Measurements from ENCODE around the gene CACYBP.
A peak's percentile ranks its signal among the peaks of the same experiment; 100 is the strongest.

Gene CACYBP

DNA sequence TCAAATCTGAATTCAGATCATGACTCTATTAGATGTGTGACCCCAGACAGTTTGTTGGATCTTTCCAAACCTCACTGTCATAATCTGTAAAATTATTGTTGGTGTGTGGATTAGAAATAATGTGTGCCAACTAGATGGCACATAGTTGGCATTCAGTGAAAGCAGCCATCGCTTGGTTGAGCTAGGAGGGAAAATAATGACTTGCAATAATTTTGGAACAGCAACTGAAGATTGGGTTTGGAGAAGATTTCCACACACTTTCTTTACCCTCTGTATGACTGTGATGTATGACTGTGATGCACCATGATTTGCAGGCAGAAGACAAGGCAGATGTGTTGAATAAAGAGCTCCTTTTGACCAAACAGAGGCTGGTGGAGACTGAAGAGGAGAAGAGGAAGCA, 24.0 kb upstream of the CACYBP start:
- DNase-seq = no peak

DNA sequence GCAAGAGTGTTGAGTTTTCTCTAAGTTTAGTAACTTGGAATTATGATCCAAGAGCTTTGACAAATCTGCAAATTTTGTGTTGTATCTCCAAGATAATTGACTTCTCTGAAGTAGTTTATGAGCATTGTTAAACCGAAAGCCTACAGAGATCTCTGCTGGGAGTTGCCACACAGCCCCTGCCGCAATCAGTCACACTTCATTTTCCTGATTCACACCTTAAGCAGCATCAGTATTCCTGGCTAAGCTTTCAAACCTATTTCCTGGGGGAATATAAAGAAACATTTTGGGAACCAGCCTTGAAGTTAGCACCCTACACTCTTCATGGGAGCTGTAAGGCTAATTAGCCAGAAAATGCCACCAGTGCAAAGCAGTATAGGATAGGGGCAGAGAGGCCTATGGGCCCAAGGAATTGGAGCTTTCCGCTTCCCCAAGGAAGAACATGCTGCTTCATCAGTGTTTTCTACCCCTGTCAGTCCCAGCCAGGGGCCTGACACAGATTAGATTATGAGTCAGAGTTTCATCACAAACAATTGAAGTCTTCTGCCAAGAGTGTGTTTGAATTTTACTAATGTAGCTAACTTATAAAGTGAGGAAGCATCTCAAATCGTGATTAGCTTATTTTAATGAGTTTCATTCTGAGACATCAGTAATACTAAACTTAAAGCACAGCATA, 23.2 kb upstream of the CACYBP start:
- DNase-seq = no peak

DNA sequence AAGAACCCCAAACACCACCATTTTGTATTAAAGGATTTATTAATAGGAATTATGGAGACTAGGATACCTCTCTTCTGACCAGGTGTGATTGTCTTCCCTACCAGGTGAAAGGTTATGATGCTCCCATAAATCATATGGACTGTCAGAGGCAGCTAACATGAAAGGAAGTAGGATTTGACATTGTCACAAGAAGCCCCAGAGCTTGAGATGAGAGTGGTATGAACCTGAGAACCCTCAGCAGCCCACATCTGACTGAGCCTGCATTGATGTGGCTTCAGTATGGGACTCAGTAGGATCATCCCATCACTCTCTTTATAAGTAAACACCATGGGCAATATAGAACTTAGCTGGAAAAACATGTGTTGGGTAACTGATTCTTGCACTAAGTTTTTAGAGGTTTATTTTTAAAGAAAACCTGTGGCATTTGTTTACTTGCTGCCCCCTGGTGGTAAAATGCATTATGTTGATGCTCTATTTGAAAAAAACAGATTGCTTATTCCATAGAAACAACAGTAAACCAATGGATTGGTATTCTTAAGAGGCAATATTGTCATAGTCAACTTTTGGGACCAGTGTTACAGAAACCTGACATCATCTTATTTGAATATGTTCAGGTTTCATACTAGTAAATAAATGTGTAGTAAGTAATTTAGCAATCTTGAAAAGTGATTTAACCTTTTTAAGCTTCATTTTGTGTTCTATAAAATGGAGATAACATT, 16.6 kb upstream of the CACYBP start:
- no peak for DNase-seq

DNA sequence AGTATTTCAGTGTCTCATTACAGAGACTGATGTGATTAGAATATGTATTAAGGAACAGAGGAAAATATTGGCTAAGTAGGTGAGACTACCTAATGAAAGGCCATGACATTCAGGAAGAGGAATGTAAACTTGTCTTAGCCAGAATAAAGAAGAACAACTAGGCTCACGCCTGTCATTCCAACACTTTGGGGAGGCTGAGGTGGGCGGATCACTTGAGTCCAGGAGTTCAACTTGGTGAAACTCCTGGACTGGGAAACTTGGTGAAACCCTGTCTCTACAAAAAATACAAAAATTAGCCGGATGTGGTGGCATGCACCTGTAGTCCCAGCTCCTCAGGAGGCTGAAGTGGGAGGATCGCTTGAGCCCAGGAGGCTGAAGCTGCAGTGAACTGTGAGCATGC, 14.8 kb upstream of the CACYBP start:
- DNase-seq = no peak

DNA sequence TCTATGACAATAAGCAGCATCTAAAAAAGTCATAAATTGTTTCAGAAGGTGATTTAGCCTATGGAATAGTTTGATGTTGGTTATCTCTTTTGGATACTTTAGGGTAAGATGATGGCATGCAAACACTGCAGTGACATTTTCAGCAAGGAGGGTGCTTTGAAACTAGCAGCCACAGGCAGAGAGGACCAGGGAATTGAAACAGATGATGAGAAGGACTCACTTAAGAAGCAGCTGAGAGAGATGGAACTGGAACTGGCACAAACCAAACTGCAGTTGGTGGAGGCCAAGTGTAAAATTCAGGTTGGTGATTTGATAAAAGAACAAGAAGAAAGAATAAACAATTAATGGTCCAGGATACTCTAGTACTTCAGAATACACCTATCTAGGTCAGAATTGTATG, 11.2 kb upstream of the CACYBP start:
- DNase-seq = no peak

DNA sequence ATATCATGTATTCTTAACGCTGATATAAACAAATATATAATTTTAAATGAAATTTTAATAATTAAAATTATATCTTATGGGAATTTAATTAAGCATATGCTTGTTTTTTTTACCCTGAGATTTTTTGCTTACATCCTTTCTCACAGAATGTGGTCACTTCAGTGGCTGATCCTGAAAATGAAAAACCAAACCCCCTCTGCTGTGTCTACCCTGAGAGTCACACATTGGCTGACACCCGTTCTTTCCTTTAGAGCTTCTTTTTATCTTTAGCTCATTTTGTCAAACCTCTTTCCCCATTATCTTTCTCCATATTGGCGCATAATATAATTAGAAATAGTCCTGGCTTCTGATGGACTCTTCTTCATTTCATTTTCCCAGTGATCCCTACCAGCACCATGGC, 10.8 kb upstream of the CACYBP start:
- no peak for DNase-seq

DNA sequence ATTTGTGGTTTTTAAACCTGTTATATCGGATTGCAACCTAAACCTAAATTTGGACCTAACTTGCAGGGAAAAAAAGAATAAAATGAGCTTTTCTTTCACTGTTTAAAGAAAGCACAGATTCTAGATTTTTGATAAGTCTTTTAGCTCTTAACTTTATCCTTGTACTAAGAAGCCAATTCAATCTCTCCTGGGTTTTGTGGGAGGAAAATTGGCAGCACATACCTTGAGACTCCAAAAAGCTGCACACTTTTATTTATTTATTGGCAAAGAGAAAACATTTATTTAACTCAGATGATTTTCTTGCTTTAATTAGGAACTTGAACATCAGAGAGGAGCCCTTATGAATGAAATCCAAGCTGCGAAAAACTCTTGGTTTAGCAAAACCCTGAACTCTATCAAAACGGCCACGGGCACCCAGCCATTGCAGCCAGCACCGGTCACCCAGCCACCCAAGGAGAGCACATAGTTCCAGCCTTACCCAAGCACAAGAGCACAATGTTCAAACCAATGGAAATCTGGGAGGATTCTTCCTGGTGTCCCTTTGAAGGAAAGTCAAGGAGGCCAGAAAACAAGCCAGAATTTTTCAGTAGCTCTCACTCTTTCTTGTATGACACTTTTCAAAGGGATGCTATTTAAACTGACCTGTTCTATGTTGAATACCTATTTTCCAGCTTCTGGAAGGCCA, 10.1 kb upstream of the CACYBP start:
- DNase-seq = no peak

DNA sequence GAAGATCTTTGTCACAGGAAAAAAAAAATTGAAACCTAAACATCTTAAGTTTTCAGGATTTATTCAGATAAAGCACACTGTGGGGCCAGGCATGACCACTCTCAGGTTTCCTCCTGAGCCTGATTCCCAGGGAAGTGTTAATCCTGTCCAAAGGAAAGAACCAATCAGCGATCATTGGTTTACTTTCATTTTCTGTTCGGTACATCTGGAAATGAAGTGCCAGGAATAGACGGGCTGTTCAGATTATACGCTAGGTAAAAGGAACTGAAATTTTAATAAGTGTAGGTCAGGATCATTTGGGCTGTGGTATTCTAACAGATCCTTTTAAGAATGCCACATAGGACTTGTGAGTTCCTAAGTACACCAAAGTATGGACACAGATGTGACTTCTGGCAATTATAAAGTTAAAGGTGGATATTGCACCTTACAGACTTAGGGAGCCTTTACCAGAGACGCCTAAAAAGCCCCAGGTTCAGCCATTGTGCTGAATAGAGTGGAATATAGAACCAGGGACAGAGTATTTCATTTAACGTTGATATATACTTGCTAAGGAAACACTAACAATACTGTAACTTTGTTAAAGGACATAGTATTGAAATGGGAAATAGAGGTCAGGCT, 9.3 kb upstream of the CACYBP start:
- no peak for DNase-seq

DNA sequence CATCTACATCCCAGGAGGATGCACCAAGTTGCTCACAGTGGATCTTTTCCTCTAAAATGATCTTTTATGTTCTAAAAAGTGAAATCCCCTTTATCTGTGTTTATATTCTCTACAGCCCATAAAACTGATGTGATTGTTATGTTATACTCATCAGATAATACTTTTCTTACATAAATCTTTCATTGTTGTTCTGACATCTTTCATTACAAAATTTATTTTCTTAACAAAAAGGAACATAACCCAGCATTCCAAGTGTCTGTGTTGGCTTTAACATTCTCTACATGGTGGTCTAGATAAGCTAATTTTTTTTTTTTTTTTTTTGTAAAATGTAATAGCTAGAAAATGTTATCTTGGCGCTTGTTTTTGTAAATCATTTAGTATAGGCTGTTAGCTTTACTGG, 8.3 kb upstream of the CACYBP start:
- DNase-seq = no peak

DNA sequence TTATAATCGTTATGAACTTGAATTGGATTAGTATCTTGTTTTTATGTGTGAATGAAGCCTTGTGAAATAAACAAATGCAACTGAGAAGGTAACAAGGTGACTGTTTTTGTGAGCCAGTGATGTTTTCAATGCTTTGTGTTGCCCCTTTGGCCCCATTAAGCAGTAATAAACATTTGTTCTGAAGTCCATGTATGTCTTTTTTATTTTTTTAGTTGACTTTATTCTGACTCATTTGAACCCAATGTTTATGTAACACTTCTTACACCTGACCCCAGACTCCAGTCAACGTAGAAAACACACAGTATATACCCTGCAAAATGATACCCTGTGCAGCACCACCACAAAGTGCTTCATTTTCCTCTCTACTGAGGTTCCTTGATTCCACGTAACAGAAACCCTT, 4.6 kb upstream of the CACYBP start:
- DNase-seq = no peak

DNA sequence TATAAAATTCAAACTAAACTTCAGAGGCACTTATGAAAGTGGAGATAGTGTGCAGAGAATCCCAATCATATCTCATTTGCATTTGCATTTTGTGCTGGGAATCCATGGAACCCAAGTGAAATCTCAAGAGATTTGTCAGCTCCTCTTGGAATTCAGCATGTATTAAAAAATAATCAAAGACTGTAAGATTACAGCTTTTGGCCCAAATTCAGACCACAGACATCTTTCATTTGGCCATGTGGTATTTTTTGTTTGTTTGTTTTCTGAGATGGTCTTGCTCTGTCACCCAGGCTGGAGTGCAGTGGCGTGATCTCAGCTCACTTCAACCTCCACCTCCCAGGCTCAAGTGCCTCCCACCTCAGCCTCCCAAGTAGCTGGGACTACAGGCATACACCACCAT, 3.8 kb upstream of the CACYBP start:
- no peak for DNase-seq

DNA sequence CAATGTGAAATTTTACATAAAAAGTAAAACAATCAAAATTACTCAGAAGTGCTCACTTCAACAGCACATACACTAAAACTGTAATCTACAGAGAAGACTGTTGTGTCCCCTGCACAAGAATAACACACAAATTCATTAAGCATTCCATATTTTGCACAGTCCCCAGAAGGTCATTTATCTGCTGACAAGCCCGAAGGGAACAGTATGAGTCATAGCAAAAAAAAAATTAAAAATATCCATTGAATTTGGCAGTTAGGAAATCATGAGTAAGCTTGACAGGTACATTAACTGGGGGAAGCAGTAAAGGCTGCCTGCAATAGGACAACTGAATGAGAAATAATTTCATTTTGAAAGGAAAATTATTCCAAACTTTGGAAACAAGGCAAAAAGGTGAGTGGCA, 3.3 kb upstream of the CACYBP start:
- no peak for DNase-seq

DNA sequence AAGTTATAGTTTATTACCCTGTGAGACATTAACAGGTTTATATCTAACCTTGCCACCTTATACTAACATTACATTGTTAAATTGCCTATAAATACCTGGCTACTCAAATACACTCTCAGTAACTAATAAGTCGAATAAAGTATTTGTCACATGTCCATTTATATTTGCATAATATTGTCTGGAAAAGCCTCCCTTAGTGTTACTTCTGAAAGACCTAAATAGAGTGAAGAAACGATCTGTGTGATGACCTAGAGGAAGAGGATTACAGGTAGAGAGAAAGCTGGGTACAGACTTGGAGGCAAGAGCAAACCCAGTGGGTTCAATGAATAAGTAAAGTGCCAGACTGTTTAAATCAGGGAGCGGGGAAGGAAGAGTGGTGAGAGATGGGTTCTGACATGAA, 2.7 kb upstream of the CACYBP start:
- no peak for DNase-seq

DNA sequence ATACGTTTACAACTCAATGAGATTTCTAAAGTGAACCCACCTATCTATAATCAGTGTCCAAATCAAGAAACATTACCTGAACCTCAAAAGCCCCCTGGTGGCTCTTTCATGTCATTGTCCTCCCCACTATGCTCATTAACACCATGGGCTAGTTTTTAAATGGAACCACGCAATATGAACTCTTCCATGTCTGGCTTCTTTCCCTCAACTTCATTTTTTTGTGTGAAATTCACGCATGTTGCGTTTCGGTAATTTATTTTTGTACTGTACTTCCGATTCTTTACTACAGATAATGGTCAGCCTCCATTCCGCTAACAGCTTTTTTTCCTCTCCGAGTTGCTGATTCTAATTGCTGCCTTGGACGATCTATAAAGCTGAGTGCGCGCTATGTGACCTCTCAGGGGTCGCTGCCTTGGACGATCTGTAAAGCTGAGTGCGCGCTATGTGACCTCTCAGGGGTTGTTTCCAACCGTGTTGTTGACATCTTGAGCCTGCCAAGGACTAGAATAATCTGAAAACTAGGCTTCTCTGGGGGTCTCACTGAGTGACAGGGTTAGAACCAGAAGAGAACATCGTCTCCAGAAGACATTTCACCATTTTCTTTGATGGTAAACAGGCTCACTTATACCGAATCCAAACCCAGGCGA, 1.1 kb upstream of the CACYBP start:
- no peak for DNase-seq

DNA sequence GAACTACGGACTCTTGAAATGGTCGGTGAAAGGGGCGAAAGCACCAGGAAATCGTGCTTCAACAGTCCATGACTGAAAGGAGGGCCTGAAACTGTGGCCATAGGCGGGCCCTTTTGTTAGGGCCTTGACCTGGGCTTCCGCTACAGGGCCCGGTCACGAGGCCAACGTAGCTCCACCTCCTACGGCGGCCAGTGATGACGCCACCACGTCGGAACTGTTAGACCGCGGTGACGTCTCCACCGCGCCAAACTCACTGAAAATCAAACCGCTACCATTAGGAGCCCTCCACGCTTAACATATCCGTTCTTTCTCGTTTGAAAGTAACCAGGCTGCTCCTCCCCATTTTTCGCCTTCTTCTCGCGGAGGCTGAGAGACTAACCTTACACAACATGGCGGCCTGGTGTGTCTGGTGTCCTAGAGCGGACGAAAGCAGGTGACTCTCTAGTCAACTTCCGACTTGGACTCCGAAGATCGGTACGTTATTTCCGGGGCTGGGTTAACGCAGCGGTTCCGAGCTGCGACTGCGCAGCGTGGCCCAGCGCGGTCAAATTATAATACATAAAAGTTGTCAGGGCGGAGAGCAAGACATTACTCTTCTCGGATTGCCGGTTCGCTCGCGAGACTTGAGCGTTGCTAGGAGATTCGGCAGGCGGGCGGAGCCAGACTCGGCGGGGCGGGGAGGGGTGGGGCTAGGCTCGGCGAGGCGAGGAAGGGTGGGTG, 371 bp upstream of the CACYBP start:
- DNase-seq = peak; percentile 59

DNA sequence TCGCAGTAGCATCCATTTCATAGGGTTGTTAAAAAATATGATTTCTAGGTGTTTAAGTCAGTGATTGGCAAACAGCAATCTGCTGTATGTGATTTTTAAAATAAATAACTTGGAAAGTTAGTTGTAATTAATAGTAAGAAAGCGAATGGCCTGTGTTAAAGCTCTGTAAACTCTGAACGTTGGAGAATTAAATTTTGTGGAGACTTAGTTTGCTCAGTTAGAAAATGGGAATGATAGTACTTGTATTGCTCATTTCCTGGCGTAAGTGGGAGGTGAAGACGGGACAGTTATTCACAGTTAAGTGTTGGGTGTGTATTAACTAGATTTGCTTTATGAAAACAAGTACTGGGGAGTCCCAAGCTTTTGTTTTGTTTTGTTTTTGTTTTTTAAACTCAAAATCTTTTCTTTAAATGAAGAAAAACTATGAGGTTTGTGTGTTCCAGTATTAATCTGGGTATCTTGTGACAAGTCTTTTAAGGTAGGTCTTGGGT, 995 bp downstream of the CACYBP start:
- no peak for DNase-seq

DNA sequence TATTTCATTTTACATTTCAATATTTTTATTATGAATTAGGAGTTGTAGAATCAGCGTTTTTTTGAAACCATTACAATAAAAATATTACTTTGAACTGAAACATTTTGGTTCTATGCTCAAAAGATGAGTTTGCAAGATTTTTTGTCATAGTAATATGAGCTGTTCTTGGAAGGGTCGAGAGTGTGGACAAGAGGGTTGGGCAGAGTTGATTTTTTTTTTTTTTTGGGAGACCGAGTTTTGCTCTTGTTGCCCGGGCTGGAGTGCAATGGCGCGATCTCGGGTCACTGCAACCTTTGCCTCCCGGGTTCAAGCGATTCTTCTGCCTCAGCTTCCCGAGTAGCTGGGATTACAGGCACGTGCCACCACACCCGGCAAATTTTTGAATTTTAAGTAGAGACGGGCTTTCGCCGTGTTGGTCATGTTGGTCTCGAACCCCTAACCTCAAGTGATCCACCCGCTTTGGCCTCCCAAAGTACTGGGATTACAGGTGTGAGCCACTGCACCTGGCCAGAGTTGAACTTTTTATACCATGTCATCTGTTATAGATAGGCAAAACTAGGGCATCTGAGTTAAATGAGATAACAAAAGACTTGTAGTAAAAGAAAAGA, 3.3 kb downstream of the CACYBP start:
- no peak for DNase-seq

DNA sequence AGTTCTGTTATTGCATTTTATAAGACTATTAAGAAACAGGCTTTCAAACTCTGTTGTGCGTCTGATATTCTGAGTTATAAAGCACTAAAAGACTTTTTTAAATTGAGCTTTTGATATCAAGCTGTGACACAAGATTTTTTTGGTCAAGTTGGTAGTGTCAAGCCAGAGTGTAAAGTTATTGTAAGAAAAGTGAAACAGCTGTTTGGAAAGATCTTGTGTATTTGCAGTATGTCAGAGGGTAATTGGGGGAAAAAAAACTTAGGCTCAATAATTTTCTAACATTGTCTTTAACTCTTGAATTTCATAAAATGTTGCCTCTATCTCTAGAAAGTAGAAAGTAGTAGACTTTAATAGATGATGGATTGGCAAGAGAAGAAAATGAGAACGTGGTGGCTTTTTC, 3.8 kb downstream of the CACYBP start:
- DNase-seq = no peak

DNA sequence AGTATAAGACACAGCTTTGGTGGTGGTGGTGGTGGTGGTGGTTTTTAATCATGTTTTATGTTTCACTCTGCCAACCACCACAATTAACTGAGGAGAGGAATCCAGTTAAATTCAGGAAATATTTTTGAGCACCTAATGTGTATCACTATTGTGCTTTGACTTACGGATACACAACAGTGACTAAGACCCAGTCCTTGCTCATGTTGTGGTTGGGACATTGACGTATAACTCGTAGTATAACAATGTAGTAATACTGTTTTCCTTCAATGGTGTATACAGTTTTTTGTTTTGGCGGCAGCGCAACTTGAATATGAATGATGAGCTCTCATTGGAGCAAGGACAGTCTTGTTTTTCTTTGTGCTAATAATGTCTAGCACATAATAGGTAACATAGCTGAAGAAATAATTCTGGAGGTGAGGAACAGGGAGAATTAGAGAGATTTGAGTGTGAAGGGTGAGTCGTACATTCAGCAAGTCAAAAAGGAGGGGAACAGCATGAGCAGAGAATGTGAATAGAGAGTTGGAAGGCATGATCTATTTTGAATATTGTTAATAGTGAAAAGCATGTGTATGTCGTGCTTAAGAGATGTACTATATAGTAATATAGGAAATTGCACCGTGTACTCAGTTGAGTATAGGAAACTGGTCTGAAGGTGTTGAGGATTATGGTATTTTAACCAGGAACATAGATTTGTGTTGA, 5.5 kb downstream of the CACYBP start:
- no peak for DNase-seq

DNA sequence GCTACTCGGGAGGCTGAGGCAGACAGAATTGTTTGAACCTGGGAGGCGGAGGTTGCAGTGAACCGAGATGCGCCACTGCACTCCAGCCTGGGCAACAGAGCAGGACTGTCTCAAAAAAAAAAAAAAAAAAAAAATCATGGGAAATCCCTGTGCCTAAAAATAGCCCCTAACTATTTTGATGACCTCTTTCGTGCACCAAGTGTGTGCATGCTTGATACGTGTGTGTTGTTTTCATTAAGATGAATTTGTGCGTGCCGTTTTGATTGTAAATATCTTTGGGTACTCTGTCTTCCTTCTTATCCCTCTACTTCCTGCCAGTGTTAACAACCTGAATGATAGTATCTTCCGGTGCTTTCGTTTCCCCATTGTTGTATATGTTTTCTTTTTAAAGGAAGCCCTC, 9.8 kb downstream of the CACYBP start:
- no peak for DNase-seq

DNA sequence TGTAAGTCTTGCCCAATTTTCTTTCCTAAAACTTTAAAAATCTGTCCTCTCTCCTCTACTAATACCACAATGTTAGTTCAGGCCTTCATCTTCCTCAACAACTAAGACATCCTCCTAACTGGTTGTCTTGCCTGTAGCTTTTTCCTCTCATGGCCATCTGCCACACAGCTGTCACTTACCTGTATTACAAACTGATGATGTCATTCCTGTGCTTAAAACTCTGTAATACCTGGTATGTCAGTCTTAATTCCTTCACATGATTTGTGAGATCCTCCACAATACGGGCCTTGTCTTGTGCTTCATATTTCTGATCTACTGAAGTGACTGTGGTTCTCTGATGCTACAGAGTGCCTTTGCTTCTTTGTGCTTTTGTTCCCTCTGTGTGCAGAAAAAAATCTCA, 13.7 kb downstream of the CACYBP start:
- DNase-seq = no peak

DNA sequence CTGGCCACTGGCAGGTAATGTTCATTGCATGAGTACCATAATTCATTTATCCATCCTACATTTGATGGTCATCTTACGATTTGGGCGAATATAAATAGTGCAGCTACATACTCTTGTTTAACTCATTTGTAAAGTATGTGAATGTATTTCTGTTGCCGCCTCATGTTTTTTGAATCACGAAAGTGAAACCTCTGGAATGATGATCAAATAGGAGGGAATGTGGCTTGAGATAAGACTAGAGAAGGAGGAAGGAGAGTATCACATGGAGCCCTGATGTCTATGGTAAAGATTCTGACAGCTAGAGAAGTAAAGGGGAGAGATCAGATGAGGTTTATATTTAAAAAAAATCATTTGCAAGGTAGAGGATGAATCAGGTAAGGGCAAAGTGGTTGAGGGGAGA, 15.5 kb downstream of the CACYBP start:
- DNase-seq = no peak

All from 8988T (cell line).